Limb (tissue), 2 donors: Measurements from ENCODE around the gene ABO.
"Not testable (repeated sequence)": the region's sequence is repeated elsewhere in the genome, so short reads cannot be mapped to it uniquely, and the experiment has no call there.

Source experiments
- DNase-seq, 2 donors: peaks; one replicate each; pipeline ENCODE4 v3.0.0-alpha.2; 2016; ENCODE audit errors: extremely low spot score in 2 of 2

The ABO gene

GRCh38 chr9:133264235-133264764, 10.7 kb downstream of the ABO start:
- DNase-seq, result no peak

- DNase-seq, result no peak
These were observed 11.4 kb downstream of the ABO start for GRCh38 chr9:133263557-133263956.

- DNase-seq, result no peak
These were observed 12.8 kb downstream of the ABO start for GRCh38 chr9:133262226-133262625.

DNA sequence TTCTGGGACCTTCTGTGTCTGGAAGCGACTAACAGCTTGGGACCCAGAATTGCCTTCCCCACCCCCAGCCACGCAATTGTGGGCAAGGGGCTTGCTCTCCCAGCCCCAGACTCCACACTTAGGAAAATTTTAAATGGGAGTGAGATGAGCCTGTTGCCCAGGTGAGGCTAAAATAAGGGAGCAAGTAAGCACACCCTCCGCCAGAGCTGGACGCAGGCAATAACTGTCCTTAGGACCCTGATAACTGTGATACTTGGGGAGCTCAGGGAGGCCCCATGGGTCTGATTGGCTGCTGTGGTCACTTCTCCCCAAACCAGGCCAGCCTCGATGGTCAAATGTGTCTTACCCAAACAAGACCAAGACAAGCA, 13.3 kb downstream of the ABO start:
- no peak for DNase-seq

DNA sequence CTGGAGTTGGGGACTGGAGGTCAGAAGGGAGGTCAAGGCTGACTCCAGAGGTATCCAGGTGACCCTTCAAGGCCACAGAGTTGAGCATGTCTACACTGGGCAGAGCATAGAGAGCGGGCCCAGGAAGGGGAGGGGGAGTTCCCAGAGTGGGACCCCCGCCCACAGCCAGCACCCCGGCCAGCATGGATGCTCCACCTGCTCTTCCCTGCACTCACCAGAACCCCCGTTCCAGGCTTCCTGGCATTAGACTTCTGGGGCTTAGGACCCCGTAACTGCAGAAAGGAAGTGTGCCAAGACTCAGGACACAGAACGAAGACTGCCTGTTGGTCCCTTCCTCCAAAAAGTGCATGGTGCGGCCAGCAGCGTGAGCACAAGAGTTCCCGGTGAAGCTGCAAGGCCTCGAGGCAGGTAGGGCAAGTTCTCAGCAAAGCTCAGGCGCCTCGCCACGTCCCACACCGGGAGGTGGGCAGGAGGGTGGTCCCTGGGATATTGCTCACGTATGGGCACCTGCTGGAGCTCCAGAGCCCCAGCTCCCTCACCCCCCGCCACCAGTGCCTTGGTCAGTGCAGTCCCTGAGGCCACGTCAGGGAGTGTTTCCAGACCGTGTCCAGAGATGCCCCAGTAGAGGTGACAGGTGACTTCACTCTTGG, 13.8 kb downstream of the ABO start:
- DNase-seq, result no peak

- DNase-seq, result no peak
These were observed 14.5 kb downstream of the ABO start for GRCh38 chr9:133260334-133261102.

GRCh38 chr9:133258061-133259015, 16.7 kb downstream of the ABO start:
- DNase-seq, result no peak

- no peak for DNase-seq
These were observed 17.5 kb downstream of the ABO start for GRCh38 chr9:133257465-133257956.

DNA sequence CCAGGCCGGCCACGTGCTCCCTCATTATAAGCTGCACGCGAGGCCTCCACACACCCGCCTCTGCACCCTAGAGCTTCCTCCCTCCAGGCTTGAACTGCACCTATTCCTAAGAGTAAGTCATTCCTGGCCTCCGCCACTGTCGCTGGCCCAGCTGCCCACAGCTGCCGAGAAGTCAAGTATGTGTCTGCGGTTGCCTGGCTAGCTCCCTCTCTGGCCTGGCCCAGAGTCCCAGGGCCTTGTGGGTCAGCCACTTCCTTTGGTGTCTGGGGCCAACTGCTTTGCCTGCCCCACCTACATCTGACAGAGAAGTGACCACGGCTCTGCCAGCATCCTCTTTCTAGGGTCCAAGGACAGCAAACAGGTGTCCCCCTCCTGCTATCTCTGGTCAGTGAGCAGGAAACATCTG, 18.3 kb downstream of the ABO start:
- DNase-seq, result no peak

DNA sequence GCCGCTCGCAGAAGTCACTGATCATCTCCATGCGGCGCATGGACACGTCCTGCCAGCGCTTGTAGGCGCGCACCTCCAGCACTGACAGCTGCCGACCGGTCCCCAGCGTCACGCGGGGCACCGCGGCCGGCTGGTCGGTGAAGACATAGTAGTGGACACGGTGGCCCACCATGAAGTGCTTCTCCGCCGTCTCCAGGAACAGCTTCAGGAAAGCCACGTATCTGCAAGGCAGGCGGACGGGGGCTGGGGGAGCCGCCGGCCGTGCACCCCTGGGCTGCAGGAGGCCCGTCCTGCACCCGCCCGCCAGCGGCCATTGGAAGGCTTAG, 18.9 kb downstream of the ABO start:
- DNase-seq, result no peak

- no peak for DNase-seq
These were observed 19.4 kb downstream of the ABO start for GRCh38 chr9:133255371-133256135.

GRCh38 chr9:133254471-133254870, 20.5 kb downstream of the ABO start:
- no peak for DNase-seq

DNA sequence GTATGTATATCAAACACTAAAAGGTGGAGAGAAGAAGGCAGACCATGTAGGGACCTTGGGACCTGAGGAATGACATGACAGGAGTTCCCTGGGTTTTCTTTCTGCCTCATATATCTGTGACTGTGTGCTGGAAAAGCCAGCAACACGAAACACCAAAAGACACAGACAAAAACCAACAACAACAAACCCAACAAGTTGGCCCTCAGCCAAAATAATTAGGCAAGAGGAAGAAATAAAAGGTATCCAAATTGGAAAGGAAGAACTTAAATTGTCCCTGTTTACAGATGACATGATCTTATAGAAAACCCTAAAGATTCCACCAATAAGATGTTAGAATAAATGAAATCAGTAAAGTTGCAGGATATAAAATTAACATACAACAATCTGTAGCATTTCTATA, 21.7 kb downstream of the ABO start:
- DNase-seq, result no peak

GRCh38 chr9:133252301-133253020, 22.5 kb downstream of the ABO start:
- no peak for DNase-seq

DNA sequence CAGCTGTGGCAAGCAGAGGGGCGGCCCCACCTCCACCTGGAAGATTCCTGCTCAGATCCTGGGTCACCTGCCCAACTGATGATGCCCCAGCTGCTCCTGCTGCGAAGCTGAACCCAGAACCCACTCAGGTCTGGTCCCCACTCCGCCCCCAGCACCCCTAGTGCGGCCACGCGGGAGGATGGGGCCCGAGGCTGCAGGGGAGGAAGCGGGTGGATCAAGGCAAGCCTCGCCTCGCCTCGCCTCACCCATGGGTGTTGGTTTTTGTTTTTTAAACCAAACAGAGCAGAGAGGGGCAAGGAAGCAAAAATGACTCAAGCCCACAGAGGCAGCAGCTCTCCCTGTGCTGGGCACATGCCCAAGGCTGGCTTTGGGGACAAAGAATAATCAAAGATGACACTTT, 23.2 kb downstream of the ABO start:
- no peak for DNase-seq

GRCh38 chr9:133251221-133251620, 23.8 kb downstream of the ABO start:
- not testable (repeated sequence) for DNase-seq

DNA sequence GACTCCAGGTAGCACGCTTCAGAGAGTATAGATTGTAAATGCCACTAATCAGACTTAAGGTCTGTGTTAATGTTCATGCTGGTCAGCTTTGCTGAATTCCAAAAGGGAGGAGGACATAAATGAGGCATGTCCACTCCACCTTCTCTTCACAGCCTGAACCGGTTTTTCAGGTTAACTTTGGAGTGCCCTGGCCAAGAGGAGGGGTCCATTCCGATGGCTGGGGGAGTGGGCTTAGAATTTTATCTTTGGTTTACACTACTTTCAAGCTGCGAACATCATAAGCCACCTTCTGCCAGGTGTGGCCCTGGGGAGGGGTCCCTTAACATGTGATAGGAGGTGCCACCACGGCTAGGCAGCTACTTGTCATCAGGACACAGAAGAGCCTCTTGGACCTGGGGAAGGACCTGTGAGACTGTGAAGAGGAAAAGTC, 24.2 kb downstream of the ABO start:
- no peak for DNase-seq

GRCh38 chr9:133249337-133249736, 25.7 kb downstream of the ABO start:
- no peak for DNase-seq

- DNase-seq, result no peak
These were observed 26.2 kb downstream of the ABO start for GRCh38 chr9:133248726-133249295.

GRCh38 chr9:133247632-133248031, 27.4 kb downstream of the ABO start:
- DNase-seq, result no peak
